ENCODE data around the gene DNAJC27.
"Not testable (repeated sequence)": the region's sequence is repeated elsewhere in the genome, so short reads cannot be mapped to it uniquely, and the experiment has no call there.

DNAJC27 gene

DNA sequence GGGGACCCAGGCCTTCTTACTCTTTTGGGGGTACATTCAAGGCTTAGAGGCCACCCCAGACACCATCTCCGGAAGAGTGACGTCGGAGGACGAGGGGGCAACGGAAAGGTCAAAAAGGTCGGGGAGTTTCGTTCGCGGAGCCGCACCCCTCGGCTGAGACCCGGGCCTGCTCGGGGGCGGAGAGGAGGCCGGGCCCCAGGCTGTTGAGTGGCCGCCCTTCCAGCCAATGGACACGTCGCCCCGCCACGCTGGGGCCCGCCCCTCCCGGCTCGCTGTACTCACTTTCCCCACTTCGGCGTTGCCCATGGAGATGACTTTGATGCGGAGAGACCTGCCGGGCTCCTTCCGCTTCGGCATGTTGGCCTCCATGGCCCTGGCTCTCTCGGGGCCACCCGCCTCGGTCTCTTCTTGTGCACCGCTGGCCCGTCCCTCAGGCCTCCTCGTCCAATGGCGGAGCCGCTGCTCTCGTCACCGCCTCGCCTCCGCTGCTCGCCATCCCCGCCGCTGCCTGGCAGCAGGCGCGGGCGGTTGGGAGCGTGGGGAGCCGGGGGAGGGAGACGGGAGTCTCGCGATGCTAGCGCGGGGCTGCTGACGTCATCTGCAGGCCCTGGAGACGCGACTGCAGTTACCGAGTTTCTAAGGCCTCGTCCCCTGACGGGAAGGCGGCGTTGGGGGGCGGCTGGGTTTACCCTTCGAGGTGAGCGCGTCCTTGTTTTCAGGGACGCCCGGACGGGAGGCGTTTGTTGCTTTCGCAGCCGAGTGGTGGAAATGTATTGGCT, at the start of gene DNAJC27:
Gene DNAJC27 (minus strand): TSS at position 420 of the 779 bp plus-strand sequence. CDS start 51 bp downstream, at position 369.
- DNase-seq: peak; percentile 99
- in situ Hi-C loops (cut with HindIII; ENCODE audit: low pct_ligation_motif_present, low pct_unique_long_range_greater_than_20kb, low sequenced_read_pairs): no loop called here

- no peak for DNase-seq
- in situ Hi-C loops (cut with HindIII; ENCODE audit: low pct_ligation_motif_present, low pct_unique_long_range_greater_than_20kb, low sequenced_read_pairs): no loop called here
Observed at GRCh38 chr2:25018681-25019080, 46.9 kb upstream of the DNAJC27 start.

DNA sequence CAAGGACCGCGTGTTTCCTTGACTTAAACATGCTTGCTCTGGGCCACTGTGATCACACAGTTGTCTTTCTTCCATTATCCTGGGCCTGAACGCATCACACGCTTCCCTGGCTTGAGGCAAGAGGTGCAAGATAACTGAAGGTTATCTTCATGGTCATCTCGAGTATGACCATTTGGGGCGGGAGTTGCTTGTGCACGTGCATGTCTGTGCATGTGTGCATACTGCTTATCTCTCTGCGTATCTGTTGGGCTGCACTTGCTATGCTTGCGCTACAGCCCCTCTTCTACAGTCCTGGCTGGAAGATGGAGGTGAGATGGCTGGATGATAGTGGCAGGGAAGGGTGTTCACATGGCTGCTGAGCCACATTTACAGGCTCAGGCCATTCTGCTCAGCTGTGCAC, 42.9 kb upstream of the DNAJC27 start:
- in situ Hi-C loops (cut with HindIII; ENCODE audit: low pct_ligation_motif_present, low pct_unique_long_range_greater_than_20kb, low sequenced_read_pairs): no loop called here
- no peak for DNase-seq

DNA sequence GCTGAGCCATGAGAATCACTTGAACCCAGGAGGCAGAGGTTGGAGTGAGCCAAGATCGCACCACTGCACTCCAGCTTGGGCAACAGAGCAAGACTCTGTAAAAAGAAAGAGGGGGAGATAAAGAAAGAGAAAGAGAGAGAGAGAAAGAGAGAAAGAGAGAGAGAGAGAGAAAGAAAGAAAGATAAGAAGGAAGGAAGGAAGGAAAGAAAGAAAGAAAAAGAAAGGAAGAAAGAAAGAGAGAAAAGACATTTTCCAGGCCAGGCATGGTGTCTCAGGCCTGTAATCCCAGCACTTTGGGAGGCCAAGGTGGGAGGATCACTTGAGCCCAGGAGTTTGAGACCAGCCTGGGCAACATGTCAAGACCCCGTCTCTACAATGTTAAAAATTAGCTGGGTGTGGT, 39.6 kb upstream of the DNAJC27 start:
- in situ Hi-C loops (cut with HindIII; ENCODE audit: low pct_ligation_motif_present, low pct_unique_long_range_greater_than_20kb, low sequenced_read_pairs); DNase-seq: not testable (repeated sequence)

DNA sequence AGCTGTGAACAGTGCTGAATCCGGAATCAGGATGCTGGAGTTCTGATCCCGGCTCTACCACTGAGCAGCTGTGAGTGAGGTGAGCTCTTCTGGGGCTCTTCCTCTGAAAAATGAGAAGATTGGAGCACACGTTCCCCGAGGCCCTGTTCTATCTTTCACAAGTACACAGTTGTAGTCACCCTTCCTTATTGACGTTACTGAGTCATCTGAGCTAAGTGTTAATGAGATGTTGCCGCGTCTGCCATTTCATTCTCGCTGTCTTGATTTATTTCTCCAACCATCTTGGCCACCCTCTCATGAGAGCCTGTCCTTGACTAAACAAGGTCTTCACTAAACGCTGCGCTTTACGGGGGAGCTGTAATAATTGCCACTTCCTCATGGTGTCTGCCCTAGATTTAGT, 38.2 kb upstream of the DNAJC27 start:
- DNase-seq: no peak
- in situ Hi-C loops (cut with HindIII; ENCODE audit: low pct_ligation_motif_present, low pct_unique_long_range_greater_than_20kb, low sequenced_read_pairs): no loop called here

- no peak for DNase-seq
- in situ Hi-C loops (cut with HindIII; ENCODE audit: low pct_ligation_motif_present, low pct_unique_long_range_greater_than_20kb, low sequenced_read_pairs): no loop called here
Observed at GRCh38 chr2:25002066-25002465, 30.3 kb upstream of the DNAJC27 start.

GRCh38 chr2:25001325-25001637, 29.5 kb upstream of the DNAJC27 start:
- in situ Hi-C loops (cut with HindIII; ENCODE audit: low pct_ligation_motif_present, low pct_unique_long_range_greater_than_20kb, low sequenced_read_pairs): no loop called here
- DNase-seq: no peak

GRCh38 chr2:25000503-25001324, 29.0 kb upstream of the DNAJC27 start:
- in situ Hi-C loops (cut with HindIII; ENCODE audit: low pct_ligation_motif_present, low pct_unique_long_range_greater_than_20kb, low sequenced_read_pairs): no loop called here
- no peak for DNase-seq

DNA sequence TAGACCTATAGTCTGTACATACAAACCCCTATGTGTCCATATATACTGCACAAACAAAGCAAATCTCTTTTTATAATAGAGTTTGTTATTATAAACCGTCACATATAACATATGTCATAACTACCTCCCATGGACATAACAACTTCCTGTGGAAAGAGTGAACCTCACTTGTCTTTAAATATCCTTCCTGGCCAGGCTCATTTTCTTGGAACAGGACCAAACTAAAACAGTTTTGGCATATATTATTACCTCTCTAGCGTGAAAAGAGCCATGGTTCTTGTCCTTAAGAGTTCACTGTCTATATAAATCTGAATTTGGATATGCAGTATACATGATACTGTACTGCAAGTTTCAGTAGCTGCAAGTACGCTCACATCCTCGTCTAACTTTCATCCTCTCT, 28.3 kb upstream of the DNAJC27 start:
- no peak for DNase-seq
- in situ Hi-C loops (cut with HindIII; ENCODE audit: low pct_ligation_motif_present, low pct_unique_long_range_greater_than_20kb, low sequenced_read_pairs): no loop called here

DNA sequence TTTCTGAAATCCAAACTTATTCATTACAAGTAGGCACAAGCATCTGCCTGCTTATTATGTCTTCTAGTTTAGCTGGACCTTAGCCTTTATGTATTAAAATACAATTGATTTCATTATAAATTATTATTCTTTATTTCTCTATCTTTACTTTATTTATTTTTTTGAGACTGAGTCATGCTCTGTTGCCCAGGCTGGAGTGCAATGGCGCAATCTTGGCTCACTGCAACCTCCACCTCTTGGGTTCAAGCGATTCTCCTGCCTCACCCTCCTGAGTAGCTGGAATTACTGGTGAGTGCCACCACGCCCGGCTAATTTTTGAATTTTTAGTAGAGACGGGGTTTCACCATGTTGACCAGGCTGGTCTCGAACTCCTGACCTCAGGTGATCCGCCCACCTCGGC, 27.3 kb upstream of the DNAJC27 start:
- in situ Hi-C loops (cut with HindIII; ENCODE audit: low pct_ligation_motif_present, low pct_unique_long_range_greater_than_20kb, low sequenced_read_pairs): loop anchor here (25.0 kb wide), 1 partner anchor 163 kb away; the partner anchor contains the start of gene POMC
- DNase-seq: not testable (repeated sequence)

DNA sequence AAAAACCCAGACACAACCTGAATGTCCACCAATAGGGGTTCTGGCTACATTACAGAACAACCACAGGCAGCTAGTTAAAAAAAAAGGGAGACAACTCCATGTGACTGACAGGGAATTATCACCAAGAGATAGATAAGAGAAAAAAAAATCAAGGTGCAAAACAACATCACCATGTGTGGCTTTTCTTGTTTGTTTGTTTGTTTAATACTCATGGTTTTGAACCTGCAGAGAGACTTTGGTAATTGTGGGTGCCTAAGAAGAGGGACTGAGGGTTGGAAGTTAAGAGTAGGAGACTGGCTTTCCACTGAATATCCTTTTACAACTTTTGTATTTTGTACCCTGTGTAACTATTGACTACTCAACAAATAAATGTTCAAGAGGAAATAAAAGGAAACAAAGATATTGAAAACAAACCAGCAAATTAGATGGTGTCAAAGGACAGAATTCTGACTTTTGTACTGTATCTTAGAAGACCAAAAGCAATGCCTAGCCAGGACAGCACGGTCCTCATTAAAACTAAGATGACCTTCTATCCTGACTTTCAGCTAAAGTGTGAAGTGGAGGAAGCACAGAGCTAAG, 22.5 kb upstream of the DNAJC27 start:
- in situ Hi-C loops (cut with HindIII; ENCODE audit: low pct_ligation_motif_present, low pct_unique_long_range_greater_than_20kb, low sequenced_read_pairs): loop anchor here (25.0 kb wide), 1 partner anchor 168 kb away; the partner anchor contains the start of gene POMC
- no peak for DNase-seq

GRCh38 chr2:24993406-24994145, 21.8 kb upstream of the DNAJC27 start:
- DNase-seq: no peak
- in situ Hi-C loops (cut with HindIII; ENCODE audit: low pct_ligation_motif_present, low pct_unique_long_range_greater_than_20kb, low sequenced_read_pairs): loop anchor here (25.0 kb wide), 1 partner anchor 169 kb away; the partner anchor contains the start of gene POMC

DNA sequence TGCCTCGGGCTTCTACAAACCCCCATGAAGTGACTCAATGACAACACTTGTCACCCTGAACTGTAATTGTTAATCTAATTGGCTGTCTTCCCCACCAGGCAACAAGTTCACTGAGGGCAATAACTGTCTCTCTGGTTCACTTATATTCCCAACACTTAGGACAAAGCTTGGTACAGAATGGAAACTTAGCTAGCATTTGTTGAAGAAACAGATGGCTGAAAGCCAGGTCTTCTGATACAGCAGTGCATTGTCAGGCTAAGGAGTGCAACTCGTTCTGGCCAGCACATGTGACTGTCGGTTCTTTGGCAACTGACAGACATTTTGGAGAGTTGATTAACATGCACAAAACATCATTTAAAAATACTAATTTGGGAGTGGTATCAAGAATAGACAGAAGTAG, 14.6 kb upstream of the DNAJC27 start:
- in situ Hi-C loops (cut with HindIII; ENCODE audit: low pct_ligation_motif_present, low pct_unique_long_range_greater_than_20kb, low sequenced_read_pairs): loop anchor here (25.0 kb wide), 1 partner anchor 176 kb away; the partner anchor contains the start of gene POMC
- DNase-seq: no peak

- DNase-seq: no peak
- in situ Hi-C loops (cut with HindIII; ENCODE audit: low pct_ligation_motif_present, low pct_unique_long_range_greater_than_20kb, low sequenced_read_pairs): loop anchor here (25.0 kb wide), 1 partner anchor 177 kb away; the partner anchor contains the start of gene POMC
Observed at GRCh38 chr2:24985511-24985910, 13.8 kb upstream of the DNAJC27 start.

DNA sequence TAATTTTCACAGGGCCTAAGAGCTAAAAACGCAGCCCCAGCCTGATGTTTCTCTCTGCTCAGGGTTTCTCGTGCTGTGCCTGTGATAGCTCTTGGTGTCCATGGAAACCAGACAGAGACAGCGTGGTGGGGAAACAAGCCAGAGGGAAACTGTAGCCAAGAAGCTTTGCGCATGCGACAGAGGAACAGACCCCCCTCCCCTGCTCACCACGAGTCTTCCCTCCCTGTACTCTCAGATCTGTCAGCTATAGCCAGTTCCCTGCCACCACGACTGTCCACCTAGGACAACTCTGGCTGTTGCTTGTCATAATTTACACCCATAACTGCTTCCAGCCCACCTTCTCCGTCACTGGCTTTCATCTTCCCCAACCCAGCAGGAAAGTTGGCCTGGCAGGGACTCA, 13.2 kb upstream of the DNAJC27 start:
- no peak for DNase-seq
- in situ Hi-C loops (cut with HindIII; ENCODE audit: low pct_ligation_motif_present, low pct_unique_long_range_greater_than_20kb, low sequenced_read_pairs): loop anchor here (25.0 kb wide), 1 partner anchor 177 kb away; the partner anchor contains the start of gene POMC

- in situ Hi-C loops (cut with HindIII; ENCODE audit: low pct_ligation_motif_present, low pct_unique_long_range_greater_than_20kb, low sequenced_read_pairs): loop anchor here (25.0 kb wide), 1 partner anchor 181 kb away; the partner anchor contains the start of gene POMC
- no peak for DNase-seq
Observed at GRCh38 chr2:24981411-24982136, 9.8 kb upstream of the DNAJC27 start.

GRCh38 chr2:24978661-24979060, 6.9 kb upstream of the DNAJC27 start:
- in situ Hi-C loops (cut with HindIII; ENCODE audit: low pct_ligation_motif_present, low pct_unique_long_range_greater_than_20kb, low sequenced_read_pairs): loop anchor here (25.0 kb wide), 1 partner anchor 184 kb away; the partner anchor contains the start of gene POMC
- DNase-seq: no peak

DNA sequence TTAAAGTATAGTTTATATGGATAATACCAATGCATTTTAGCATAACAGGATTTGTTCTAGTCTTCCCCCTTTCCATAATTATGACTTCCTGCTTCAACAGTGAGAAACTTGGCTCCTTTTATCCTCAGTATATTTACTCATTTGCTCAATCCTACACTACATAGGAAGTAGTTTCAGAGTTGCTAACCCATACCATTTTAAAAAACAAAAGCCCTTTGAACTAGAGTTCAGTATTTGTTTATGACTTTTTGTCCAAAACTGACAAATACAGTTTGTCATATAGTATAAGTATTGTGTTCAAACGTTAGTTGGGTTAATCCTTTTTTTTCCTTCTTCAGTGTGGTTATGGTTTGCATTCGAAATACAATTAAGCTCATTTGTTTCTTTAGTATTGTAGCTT, 5.9 kb upstream of the DNAJC27 start:
- in situ Hi-C loops (cut with HindIII; ENCODE audit: low pct_ligation_motif_present, low pct_unique_long_range_greater_than_20kb, low sequenced_read_pairs): loop anchor here (25.0 kb wide), 1 partner anchor 185 kb away; the partner anchor contains the start of gene POMC
- no peak for DNase-seq

Measured in ACHN (cell line).